ENCODE data around the gene EDIL3.

- TF ChIP-seq CTCF (IDR thresholded peaks at IDR 0.05) = no peak
- TF ChIP-seq POLR2A (IDR thresholded peaks at IDR 0.05) = no peak
Measured at GRCh38 chr5:84343171-84343570, 41.5 kb downstream of the EDIL3 start.

All from breast epithelium (tissue), 3 donors.